HepG2 (cell line): ENCODE measurements around the gene SPANXN4. TPM values are rescaled to one million over a fixed set of nuclear protein-coding genes. Genes with fewer than 3 reads are reported as not detected.

Experiments
- ATAC-seq: fragments of 200-7000 bp; cut with Tn5 transposase; 3 replicates; pipeline ENCODE4 v1.9.1; 2020; ENCODE audit warnings: mild to moderate bottlenecking, moderate library complexity
- BruUV-seq: library from RNA; stranded (reverse); fragments of 400-500 nt; replicated peaks from 2 replicates; lab custom pipeline; 2021; lab: Mats Ljungman, UMichigan
- CTCF ChIA-PET: fragments of 300-600 bp; formaldehyde crosslinking; extraction: SDS; loops from one replicate; lab custom pipeline; 2021; ENCODE audit warnings: low total read pairs, inconsistent platforms, low intra/inter-chr PET ratio; lab: Yijun Ruan, JAX
- POLR2A ChIA-PET: fragments of 350-600 bp; sonication (Branson Sonifier 250); formaldehyde crosslinking; loops from one replicate; lab custom pipeline; 2020; ENCODE audit warnings: antibody characterized with exemption, inconsistent platforms; lab: Yijun Ruan, JAX
- DNase-seq: peaks from one replicate; pipeline ENCODE4 v3.0.0-alpha.2; 2015; ENCODE audit warnings: low spot score
- FAIRE-seq: peaks from 3 replicates; lab custom pipeline; 2011; peaks lifted over from hg19 to GRCh38; lab: Jason Lieb, UNC
- H2AFZ ChIP-seq: one replicate; pipeline ENCODE4 v1.6.1; 2011; ENCODE audit warnings: low read length, inconsistent platforms
- H3K27ac ChIP-seq: fragments of 300-600 bp; 3 replicates; pipeline ENCODE4 v1.8.0; 2011; ENCODE audit warnings: mixed run types, mild to moderate bottlenecking, mixed read lengths, low read length, inconsistent platforms; ENCODE audit not compliant: insufficient read depth; ENCODE audit errors: extremely low read length
- H3K27me3 ChIP-seq, 2 experiments: fragments of 200-600 bp in 1 of 2; 2 replicates in 1 of 2; 3 replicates in 1 of 2; pipeline versions ENCODE4 v1.6.0 to v1.8.0; 2011; ENCODE audit warnings: low read length in 2 of 2, mild to moderate bottlenecking in 2 of 2, moderate library complexity in 2 of 2, inconsistent platforms in 1 of 2; ENCODE audit not compliant: insufficient read depth in 2 of 2, control insufficient read depth in 1 of 2
- H3K36me3 ChIP-seq, 2 experiments: fragments of 200-600 bp in 1 of 2; replicated peaks in 1 of 2; 2 replicates in 1 of 2; 3 replicates in 1 of 2; pipeline versions ENCODE4 v1.5.1 to v1.8.0; 2011; ENCODE audit warnings: low read length in 2 of 2, inconsistent platforms in 1 of 2; ENCODE audit not compliant: insufficient read depth in 2 of 2, control insufficient read depth in 1 of 2
- H3K4me1 ChIP-seq: 2 replicates; pipeline ENCODE4 v1.5.1; 2012; ENCODE audit warnings: low read length, inconsistent platforms; ENCODE audit not compliant: insufficient read depth
- H3K4me2 ChIP-seq: 2 replicates; pipeline ENCODE4 v1.6.0; 2011; ENCODE audit warnings: low read depth, low read length, inconsistent platforms
- H3K4me3 ChIP-seq, 3 experiments: fragments of 200-600 bp in 1 of 3; sonication (generic), shearing (Covaris generic) in 1 of 3; replicated peaks in 1 of 3; 2 replicates each; pipeline ENCODE4 v1.5.1; 2011 to 2016; ENCODE audit warnings: low read length in 3 of 3, inconsistent platforms in 2 of 3, low read depth in 2 of 3, mild to moderate bottlenecking in 2 of 3, control low read depth in 1 of 3, mixed read lengths in 1 of 3; ENCODE audit not compliant: insufficient read depth in 1 of 3
- H3K79me2 ChIP-seq: one replicate; pipeline ENCODE4 v1.6.1; 2011; ENCODE audit warnings: low read length, inconsistent platforms; ENCODE audit not compliant: insufficient read depth
- H3K9ac ChIP-seq: 2 replicates; pipeline ENCODE4 v1.6.0; 2011; ENCODE audit warnings: mild to moderate bottlenecking, low read depth, low read length, inconsistent platforms; ENCODE audit not compliant: insufficient read depth
- H3K9me3 ChIP-seq: 2 replicates; pipeline ENCODE4 v1.5.1; 2012; ENCODE audit warnings: mild to moderate bottlenecking, low read length
- H4K20me1 ChIP-seq: 2 replicates; pipeline ENCODE4 v1.6.0; 2011; ENCODE audit warnings: inconsistent platforms, mild to moderate bottlenecking, low read length, moderate library complexity; ENCODE audit not compliant: insufficient read depth
- HMG20B ChIP-seq: conservative IDR thresholded peaks from 2 replicates; pipeline ENCODE4 v1.6.1; 2016; ENCODE audit warnings: missing genetic modification reagents, missing compliant biosample characterization
- KDM2A ChIP-seq: sonication (generic); formaldehyde crosslinking; IDR thresholded peaks from 2 replicates; pipeline ENCODE4 v1.4.0; 2020; ENCODE audit warnings: low read depth, missing genetic modification reagents, borderline replicate concordance
- KDM5B ChIP-seq: sonication (generic); formaldehyde crosslinking; IDR thresholded peaks from 2 replicates; pipeline ENCODE4 v1.4.0; 2020; ENCODE audit warnings: missing genetic modification reagents, mild to moderate bottlenecking, borderline replicate concordance
- MED1 ChIP-seq: sonication (generic); formaldehyde crosslinking; IDR thresholded peaks from 2 replicates; pipeline ENCODE4 v1.4.0; 2020; ENCODE audit warnings: missing genetic modification reagents
- TCF7 ChIP-seq: sonication (generic); IDR thresholded peaks from 2 replicates; pipeline ENCODE4 v1.6.1; 2016; ENCODE audit warnings: antibody characterized with exemption, low read depth
- TRIM24 ChIP-seq: sonication (generic); formaldehyde crosslinking; IDR thresholded peaks from 2 replicates; pipeline ENCODE4 v1.8.0; 2022; ENCODE audit warnings: mild to moderate bottlenecking, missing genetic modification reagents
- USF2 ChIP-seq, 2 experiments: sonication (generic) in 1 of 2; formaldehyde crosslinking in 1 of 2; IDR thresholded peaks; 2 replicates each; pipeline versions ENCODE4 v1.5.1 to v1.6.1; 2011 to 2020; ENCODE audit warnings: borderline replicate concordance in 1 of 2, low read depth in 1 of 2, low read length in 1 of 2, mild to moderate bottlenecking in 1 of 2, missing genetic modification reagents in 1 of 2, moderate library complexity in 1 of 2
- ZBTB25 ChIP-seq: IDR thresholded peaks from 2 replicates; pipeline ENCODE4 v1.6.1; 2018; ENCODE audit warnings: missing genetic modification reagents
- ZBTB8A ChIP-seq: sonication (generic); formaldehyde crosslinking; IDR thresholded peaks from 2 replicates; pipeline ENCODE4 v1.4.0; 2020; ENCODE audit warnings: mild to moderate bottlenecking, low read depth, missing genetic modification reagents, borderline replicate concordance
- ZKSCAN8 ChIP-seq: IDR thresholded peaks from 2 replicates; pipeline ENCODE4 v1.6.1; 2016; ENCODE audit warnings: borderline replicate concordance, missing genetic modification reagents, missing compliant biosample characterization
- ZNF101 ChIP-seq: sonication (generic); formaldehyde crosslinking; IDR thresholded peaks from 2 replicates; pipeline ENCODE4 v1.4.0; 2020; ENCODE audit warnings: mild to moderate bottlenecking, low read depth, missing genetic modification reagents, borderline replicate concordance
- ZNF335 ChIP-seq: sonication (generic); formaldehyde crosslinking; IDR thresholded peaks from 2 replicates; pipeline ENCODE4 v1.4.0; 2020; ENCODE audit warnings: missing genetic modification reagents
- ZNF33B ChIP-seq: sonication (generic); formaldehyde crosslinking; IDR thresholded peaks from 2 replicates; pipeline ENCODE4 v1.5.1; 2020; ENCODE audit warnings: mild to moderate bottlenecking, missing genetic modification reagents
- ZNF350 ChIP-seq: sonication (generic); formaldehyde crosslinking; IDR thresholded peaks from 2 replicates; pipeline ENCODE4 v1.4.0; 2020; ENCODE audit warnings: mild to moderate bottlenecking, low read depth, missing genetic modification reagents, borderline replicate concordance
- ZNF446 ChIP-seq: sonication (generic); formaldehyde crosslinking; IDR thresholded peaks from 2 replicates; pipeline ENCODE4 v1.5.0; 2020; ENCODE audit warnings: mild to moderate bottlenecking, missing genetic modification reagents
- ZNF557 ChIP-seq: sonication (generic); formaldehyde crosslinking; IDR thresholded peaks from 2 replicates; pipeline ENCODE4 v1.4.0; 2020; ENCODE audit warnings: missing genetic modification reagents
- ZNF570 ChIP-seq: sonication (generic); formaldehyde crosslinking; IDR thresholded peaks from 2 replicates; pipeline ENCODE4 v1.4.0; 2020; ENCODE audit warnings: mild to moderate bottlenecking, missing genetic modification reagents, borderline replicate concordance
- ZNF75D ChIP-seq: sonication (generic); formaldehyde crosslinking; IDR thresholded peaks from 2 replicates; pipeline ENCODE4 v1.8.1; 2023; ENCODE audit warnings: missing genetic modification reagents, mild to moderate bottlenecking, borderline replicate concordance
- WGBS: methylation state at CpG from one replicate; pipeline ENCODE4 v1.1.6; 2017; ENCODE audit warnings: low lambda C conversion rate; 5-methylcytosine and 5-hydroxymethylcytosine counted together
- in situ Hi-C: cut with HindIII; loops from 2 replicates; pipeline ENCODE4 v1.10.0; 2017; ENCODE audit warnings: low pct_unique_long_range_greater_than_20kb; ENCODE audit not compliant: extremely low pct_ligation_motif_present
- intact Hi-C: fragments of 100-400 bp; cut with micrococcal nuclease; formaldehyde crosslinking; loops from one replicate; pipeline ENCODE4 v1.10.0; 2022; ENCODE audit not compliant: unreplicated experiment
- polyA plus RNA-seq, 8 experiments: library from polyadenylated mRNA; depleted of rRNA in 3 of 8; stranded (reverse) in 7 of 8; unstranded in 1 of 8; fragments of >200 nt; fragmentation: Illumina TruSeq in 4 of 8; extraction: Trizol in 4 of 8; gene quantifications; 2 replicates each; pipeline versions ENCODE4 v1.2.1 to v1.2.3, GENCODE V29; 2011 to 2016; ENCODE audit warnings: low read depth in 4 of 8, missing spikeins in 1 of 8, mixed read lengths in 1 of 8; ENCODE audit not compliant: insufficient read depth in 1 of 8
- total RNA-seq, 5 experiments: library from RNA; depleted of rRNA; stranded (reverse); fragments of >200 nt; fragmentation: Illumina TruSeq; extraction: Trizol; gene quantifications; 2 replicates each; pipeline ENCODE4 v1.2.3, GENCODE V29; 2016; ENCODE audit warnings: low read depth in 1 of 5

SPANXN4 gene
- total and polyA plus RNA-seq, 2 of the 13 experiments (the other 11 are each of a cell fraction or from before 2014, with no cell fraction given), result not detected

GRCh38 chrX:143081231-143081630 lies 55.5 kb downstream of the SPANXN4 start:
- H3K4me3 ChIP-seq, result no peak overlapping the region
- BruUV-seq, result no TSS peak
- CTCF ChIA-PET, result no interaction called here

More at GRCh38 chrX:143081231-143081630, 55.5 kb downstream of the SPANXN4 start:
- Histone ChIP-seq H3K27me3 (no peaks in the 10 kb centered on the region), H3K9me3 (peaks cover 58% of the 10 kb centered on the region), H3K4me1 (no peaks in the 10 kb centered on the region), H2AFZ (no peak overlapping the region), H3K9ac (no peak overlapping the region), H4K20me1 (no peaks in the 10 kb centered on the region), H3K27ac (no peak overlapping the region), H3K36me3 (no peaks in the 10 kb centered on the region), H3K79me2 (no peaks in the 10 kb centered on the region), H3K4me2 (no peak overlapping the region)
- POLR2A ChIA-PET, result no interaction called here
- in situ Hi-C loops (no loop called here), intact Hi-C loops (no loop called here)
- ATAC-seq (no peak), FAIRE-seq (no peak), DNase-seq (no peak)
- TF ChIP-seq ZNF75D (CRISPR knock-in tag), result no peak
- no peak for TF ChIP-seq ZNF101
- no peak for TF ChIP-seq ZNF570 (CRISPR knock-in tag)
- TF ChIP-seq KDM2A (CRISPR knock-in tag), result no peak
- TF ChIP-seq ZKSCAN8, result no peak
- TF ChIP-seq TRIM24 (CRISPR knock-in tag), result no peak
- no peak for TF ChIP-seq HMG20B (CRISPR knock-in tag)
- no peak for TF ChIP-seq TCF7
- TF ChIP-seq MED1, result no peak
- TF ChIP-seq ZNF350 (CRISPR knock-in tag), result no peak
- TF ChIP-seq USF2 (IDR thresholded peaks at IDR 0.05; ENCODE audit: low read depth, low read length), result no peak
- TF ChIP-seq USF2 (CRISPR knock-in tag; IDR thresholded peaks at IDR 0.05; ENCODE audit: borderline replicate concordance), result no peak
- TF ChIP-seq ZNF33B (CRISPR knock-in tag), result no peak
- no peak for TF ChIP-seq ZNF446 (CRISPR knock-in tag)
- TF ChIP-seq ZNF335, result no peak
- no peak for TF ChIP-seq ZNF557 (CRISPR knock-in tag)
- TF ChIP-seq ZBTB25 (CRISPR knock-in tag), result no peak
- TF ChIP-seq KDM5B (CRISPR knock-in tag), result no peak
- TF ChIP-seq ZBTB8A (CRISPR knock-in tag), result no peak
- WGBS, result 1% methylated on average over 3 of the region's 3 CpGs
